ENCODE measurements around the gene MTCP1. TPM values are rescaled to one million over a fixed set of nuclear protein-coding genes. Genes with fewer than 3 reads are reported as not detected.

MTCP1 gene
- total RNA-seq, 1 experiment from 2014 or later: 17.1 TPM

- no TSS peak for BruUV-seq (replicated peaks)
- Mint-ChIP-seq H3K36me3 (ENCODE audit: insufficient read depth, unreplicated experiment) (peaks cover 11% of the 10 kb centered on the region), H3K27me3 (ENCODE audit: unreplicated experiment) (no peaks in the 10 kb centered on the region), H3K4me1 (ENCODE audit: low read depth, unreplicated experiment) (no peaks in the 10 kb centered on the region), H3K9me3 (ENCODE audit: low read depth, unreplicated experiment) (no peaks in the 10 kb centered on the region), H3K4me3 (ENCODE audit: low read depth, unreplicated experiment) (no peak overlapping the region), H3K27ac (ENCODE audit: unreplicated experiment) (no peak overlapping the region)
- intact Hi-C loops (cut with micrococcal nuclease; ENCODE audit: unreplicated experiment): no loop called here
- DNase-seq: peak; percentile 38
- TF ChIP-seq CTCF (IDR thresholded peaks at IDR 0.05; ENCODE audit: unreplicated experiment): peak; percentile 57
- CTCF ChIA-PET: interaction anchor here (0.6 to 0.8 kb wide), 2 partner anchors 131 to 168 kb away, joined by 3 to 5 read pairs; no protein-coding TSS in a partner anchor
Measured at GRCh38 chrX:155086202-155086840, 15.4 kb upstream of the MTCP1 start.

- CTCF ChIA-PET: no interaction called here
- Mint-ChIP-seq H3K4me3 (ENCODE audit: low read depth, unreplicated experiment) (peak overlapping the region; percentile 92), H3K27ac (ENCODE audit: unreplicated experiment) (peak overlapping the region; percentile 90), H3K4me1 (ENCODE audit: low read depth, unreplicated experiment) (peaks cover 41% of the 10 kb centered on the region), H3K9me3 (ENCODE audit: low read depth, unreplicated experiment) (no peaks in the 10 kb centered on the region), H3K27me3 (ENCODE audit: unreplicated experiment) (no peaks in the 10 kb centered on the region), H3K36me3 (ENCODE audit: insufficient read depth, unreplicated experiment) (peaks cover 44% of the 10 kb centered on the region)
- BruUV-seq (replicated peaks): TSS peak; percentile 39
- DNase-seq: no peak
- intact Hi-C loops (cut with micrococcal nuclease; ENCODE audit: unreplicated experiment): no loop called here
- TF ChIP-seq CTCF (IDR thresholded peaks at IDR 0.05; ENCODE audit: unreplicated experiment): no peak
Measured at GRCh38 chrX:155071694-155072280, 851 bp upstream of the MTCP1 start.

GRCh38 chrX:155070663-155070974 is 317 bp downstream of the MTCP1 start:
- peak overlapping the region; percentile 92 for H3K4me3 Mint-ChIP-seq (ENCODE audit: low read depth, unreplicated experiment)
- no peak for DNase-seq
- peaks cover 42% of the 10 kb centered on the region for H3K4me1 Mint-ChIP-seq (ENCODE audit: low read depth, unreplicated experiment)
- peaks cover 39% of the 10 kb centered on the region for H3K36me3 Mint-ChIP-seq (ENCODE audit: insufficient read depth, unreplicated experiment)
- no TSS peak for BruUV-seq (replicated peaks)
- no peaks in the 10 kb centered on the region for H3K27me3 Mint-ChIP-seq (ENCODE audit: unreplicated experiment)
- CTCF ChIA-PET: no interaction called here
- no peak for TF ChIP-seq CTCF (IDR thresholded peaks at IDR 0.05; ENCODE audit: unreplicated experiment)
- intact Hi-C loops (cut with micrococcal nuclease; ENCODE audit: unreplicated experiment): no loop called here
- H3K27ac Mint-ChIP-seq (ENCODE audit: unreplicated experiment): peak overlapping the region; percentile 80
- H3K9me3 Mint-ChIP-seq (ENCODE audit: low read depth, unreplicated experiment): no peaks in the 10 kb centered on the region

- H3K27ac Mint-ChIP-seq (ENCODE audit: unreplicated experiment): peak overlapping the region; percentile 80
- no peak for TF ChIP-seq CTCF (IDR thresholded peaks at IDR 0.05; ENCODE audit: unreplicated experiment)
- peaks cover 39% of the 10 kb centered on the region for H3K36me3 Mint-ChIP-seq (ENCODE audit: insufficient read depth, unreplicated experiment)
- DNase-seq: no peak
- no peaks in the 10 kb centered on the region for H3K27me3 Mint-ChIP-seq (ENCODE audit: unreplicated experiment)
- peak overlapping the region; percentile 92 for H3K4me3 Mint-ChIP-seq (ENCODE audit: low read depth, unreplicated experiment)
- H3K9me3 Mint-ChIP-seq (ENCODE audit: low read depth, unreplicated experiment): no peaks in the 10 kb centered on the region
- CTCF ChIA-PET: interaction anchor here (0.6 kb wide), 1 partner anchor 598 kb away, joined by 3 read pairs; no protein-coding TSS in a partner anchor
- H3K4me1 Mint-ChIP-seq (ENCODE audit: low read depth, unreplicated experiment): peaks cover 42% of the 10 kb centered on the region
- BruUV-seq (replicated peaks): TSS peak; percentile 63
- intact Hi-C loops (cut with micrococcal nuclease; ENCODE audit: unreplicated experiment): no loop called here
Measured at GRCh38 chrX:155070038-155070437, 898 bp downstream of the MTCP1 start.

All from Calu3 (cell line).